HG02852 (cell line): ENCODE measurements around the gene SLC2A4RG.

Experiments
- ATAC-seq: cut with Tn5 transposase; IDR thresholded peaks from one replicate; pipeline ENCODE4 v1.9.1; 2021; ENCODE audit warnings: mild to moderate bottlenecking, moderate library complexity; ENCODE audit not compliant: unreplicated experiment

Gene SLC2A4RG

GRCh38 chr20:63740627-63741353 lies 1.2 kb downstream of the SLC2A4RG start:
- ATAC-seq, result no peak

GRCh38 chr20:63741354-63741675 lies 1.7 kb downstream of the SLC2A4RG start:
- no peak for ATAC-seq

- ATAC-seq, result no peak
These were observed 2.3 kb downstream of the SLC2A4RG start for GRCh38 chr20:63741676-63742380.

GRCh38 chr20:63742381-63743024 lies 2.9 kb downstream of the SLC2A4RG start:
- ATAC-seq, result no peak

GRCh38 chr20:63743210-63743970 lies 3.8 kb downstream of the SLC2A4RG start:
- ATAC-seq, result no peak

GRCh38 chr20:63744158-63744557 lies 4.6 kb downstream of the SLC2A4RG start:
- ATAC-seq, result no peak

GRCh38 chr20:63744574-63745423 lies 5.2 kb downstream of the SLC2A4RG start:
- no peak for ATAC-seq

- ATAC-seq, result no peak
These were observed 5.8 kb downstream of the SLC2A4RG start for GRCh38 chr20:63745424-63745805.

GRCh38 chr20:63745961-63746731 lies 6.6 kb downstream of the SLC2A4RG start:
- ATAC-seq, result no peak

- no peak for ATAC-seq
These were observed 7.3 kb downstream of the SLC2A4RG start for GRCh38 chr20:63746751-63747315.

- no peak for ATAC-seq
These were observed 8.1 kb downstream of the SLC2A4RG start for GRCh38 chr20:63747622-63748069.

GRCh38 chr20:63748070-63748933 lies 8.7 kb downstream of the SLC2A4RG start:
- no peak for ATAC-seq

- ATAC-seq, result no peak
These were observed 9.3 kb downstream of the SLC2A4RG start for GRCh38 chr20:63748934-63749270.

GRCh38 chr20:63749597-63750508 lies 10.3 kb downstream of the SLC2A4RG start:
- no peak for ATAC-seq

GRCh38 chr20:63750807-63751470 lies 11.4 kb downstream of the SLC2A4RG start:
- ATAC-seq, result no peak

GRCh38 chr20:63751471-63752271 lies 12.1 kb downstream of the SLC2A4RG start:
- no peak for ATAC-seq
